NCI-H69 (cell line): Measurements from ENCODE around the gene ZBTB7B.

Experiments
- DNase-seq: peaks from one replicate; lab custom pipeline; 2025; lab: John Stamatoyannopoulos, UW

Gene ZBTB7B

GRCh38 chr1:155038602-155039307, 36.2 kb downstream of the ZBTB7B start:
- DNase-seq, result no peak

- DNase-seq, result no peak
Observed at GRCh38 chr1:155039308-155039669, 36.7 kb downstream of the ZBTB7B start.

DNA sequence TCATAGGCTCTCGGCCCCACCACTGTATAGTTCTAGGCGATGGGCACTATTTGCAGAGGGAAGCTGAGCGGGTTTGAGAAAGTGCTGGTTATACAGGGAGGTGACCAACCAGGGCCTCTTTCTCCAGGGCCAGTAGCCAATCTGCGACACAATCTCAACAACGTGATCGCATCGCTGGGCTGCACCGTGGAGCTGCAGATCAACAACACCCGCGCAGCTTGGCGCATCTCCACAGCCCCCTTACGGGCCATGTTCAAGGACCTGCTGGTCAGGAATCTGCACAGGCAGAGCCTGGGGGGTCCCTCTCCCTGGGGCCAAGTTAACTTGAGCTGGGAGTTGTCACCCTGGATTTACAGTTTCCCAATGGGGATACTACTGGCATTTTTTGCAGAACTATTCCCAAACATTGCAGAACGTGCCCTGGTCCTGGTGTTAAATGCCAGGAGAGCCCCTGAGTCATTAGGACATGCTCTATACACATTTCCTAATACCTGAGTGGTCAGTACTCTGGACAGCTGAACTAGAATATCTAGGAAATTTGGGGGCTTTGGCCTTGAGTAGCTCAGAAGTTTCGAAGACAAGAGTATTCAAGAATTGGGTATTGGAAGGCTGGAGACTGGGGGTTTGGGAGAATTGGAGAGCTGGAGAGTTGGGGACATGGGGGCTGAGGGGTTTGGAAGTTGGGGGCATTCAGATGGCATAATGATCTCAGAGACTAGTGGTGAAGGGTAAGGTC, 37.9 kb downstream of the ZBTB7B start:
- no peak for DNase-seq

- DNase-seq, result no peak
Observed at GRCh38 chr1:155042789-155043188, 40.2 kb downstream of the ZBTB7B start.

DNA sequence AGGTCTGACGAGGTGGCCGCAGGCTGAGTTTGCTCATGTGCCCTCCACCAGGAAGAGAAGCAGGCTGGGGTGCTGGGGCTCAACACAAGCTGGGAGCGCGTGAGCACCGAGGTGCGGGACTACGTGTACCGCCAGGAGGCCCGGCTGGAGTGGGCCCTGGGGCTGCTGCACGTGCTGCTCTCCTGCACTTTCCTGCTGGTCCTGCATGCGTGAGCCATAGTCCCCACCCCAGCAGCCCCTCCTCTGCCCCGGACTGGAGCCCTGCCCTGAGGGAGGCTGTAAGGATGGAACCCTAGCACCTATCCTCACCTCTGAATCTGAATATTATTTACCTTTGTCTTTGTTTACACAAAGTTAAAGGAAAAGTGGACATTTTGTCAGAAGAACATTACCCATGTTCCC, 40.7 kb downstream of the ZBTB7B start:
- no peak for DNase-seq

DNA sequence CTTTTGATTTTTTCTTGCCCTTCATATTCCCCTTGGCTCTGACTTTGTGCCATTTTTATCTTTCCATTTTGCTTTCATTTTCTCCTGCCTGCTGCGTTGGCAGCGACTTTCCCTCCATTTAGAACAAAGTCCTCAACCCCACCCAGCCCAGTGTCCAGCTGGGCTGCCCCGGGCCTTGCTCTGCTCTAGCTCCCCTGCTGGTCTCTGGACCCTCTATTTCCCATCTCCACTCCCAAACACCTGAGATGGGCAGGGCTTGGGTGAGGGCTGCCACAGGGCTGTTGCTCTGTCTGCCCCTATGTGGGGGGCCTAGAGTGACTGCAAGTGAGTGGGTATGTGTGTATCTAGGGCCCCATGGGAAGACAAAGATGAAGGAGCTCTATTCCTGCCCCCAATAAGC, 41.2 kb downstream of the ZBTB7B start:
- DNase-seq, result no peak

GRCh38 chr1:155044365-155044764, 41.8 kb downstream of the ZBTB7B start:
- no peak for DNase-seq

DNA sequence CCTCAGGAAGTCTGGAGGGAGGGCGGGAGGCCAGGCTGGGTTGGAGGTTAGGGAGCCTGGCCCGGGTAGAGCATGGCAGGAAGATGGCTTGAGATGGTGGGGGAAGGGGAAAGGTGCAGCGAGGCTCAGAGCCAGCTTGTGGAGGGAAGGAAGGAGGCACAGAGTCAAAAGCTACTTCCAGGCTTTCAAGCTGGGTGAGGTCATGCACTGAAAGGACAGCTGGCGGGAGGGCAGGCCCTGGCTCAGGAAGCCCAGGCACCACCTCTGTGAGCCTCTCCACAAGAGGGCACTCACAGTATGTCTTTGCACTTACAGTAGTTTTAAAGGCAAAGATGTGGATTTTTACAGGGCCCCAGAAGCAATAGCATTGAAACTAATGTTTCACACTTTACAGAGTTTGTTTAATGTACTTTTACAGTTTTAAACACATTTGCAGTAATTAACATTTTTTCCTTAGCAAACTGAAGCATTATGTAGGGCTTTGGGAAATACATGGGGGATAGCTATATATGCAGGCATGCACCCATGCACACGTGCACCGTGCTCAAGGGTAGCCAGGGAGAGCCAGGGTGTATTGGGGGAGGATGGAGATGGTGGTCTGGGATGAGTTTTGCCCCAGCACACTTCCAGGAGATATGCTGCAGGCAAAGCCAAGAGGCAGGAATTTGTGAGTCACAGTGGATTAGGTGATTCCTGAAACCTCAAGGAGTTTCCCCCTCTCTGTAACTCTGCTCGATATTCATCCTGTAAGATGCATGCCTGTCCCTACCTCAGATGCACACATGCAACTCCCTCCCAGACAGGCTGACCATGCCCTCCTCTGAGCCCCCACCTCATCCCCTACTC, 42.4 kb downstream of the ZBTB7B start:
- DNase-seq, result peak; percentile 75

DNA sequence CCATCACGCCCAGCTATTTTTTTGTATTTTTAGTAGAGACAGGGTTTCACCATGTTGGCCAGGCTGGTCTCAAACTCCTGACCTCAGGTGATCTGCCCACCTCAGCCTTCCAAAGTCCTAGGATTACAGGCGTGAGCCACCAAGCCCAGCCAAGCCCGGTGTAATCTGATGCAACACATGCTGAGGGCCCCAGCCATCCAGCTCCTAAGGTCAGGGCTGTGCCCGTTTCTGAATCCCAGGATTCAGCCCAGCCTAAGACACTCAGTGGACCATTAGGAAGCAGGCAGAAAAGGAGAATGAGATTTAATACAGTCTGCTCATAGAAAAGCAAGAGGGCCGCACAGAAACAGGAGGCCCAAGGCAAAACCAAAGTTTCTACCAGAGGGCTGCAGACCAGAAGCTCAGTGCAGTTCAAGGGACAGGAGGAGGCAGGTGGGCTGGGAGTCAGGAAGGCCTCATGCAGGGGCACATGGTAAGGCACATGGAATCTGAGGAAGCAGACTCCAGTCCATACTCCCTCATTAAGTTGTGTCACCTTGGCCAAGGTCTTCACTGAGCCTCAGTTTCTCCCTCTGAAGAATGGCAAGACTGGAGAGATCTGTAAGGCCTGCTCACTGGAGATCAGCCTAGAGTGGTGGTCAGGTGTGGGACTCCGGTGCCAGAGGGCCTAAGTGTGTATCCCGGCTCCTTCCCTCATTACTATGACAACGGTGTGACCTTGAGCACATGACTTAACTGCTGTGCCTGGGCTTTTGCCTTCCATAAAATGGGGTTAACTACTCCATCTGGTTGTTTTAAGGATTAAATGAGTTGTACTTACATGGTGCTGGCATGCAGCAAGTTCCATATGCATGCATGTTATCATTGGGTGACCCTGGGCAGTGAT, 46.1 kb downstream of the ZBTB7B start:
- no peak for DNase-seq

- DNase-seq, result peak; percentile 53
Observed at GRCh38 chr1:155049651-155050559, 47.3 kb downstream of the ZBTB7B start.

DNA sequence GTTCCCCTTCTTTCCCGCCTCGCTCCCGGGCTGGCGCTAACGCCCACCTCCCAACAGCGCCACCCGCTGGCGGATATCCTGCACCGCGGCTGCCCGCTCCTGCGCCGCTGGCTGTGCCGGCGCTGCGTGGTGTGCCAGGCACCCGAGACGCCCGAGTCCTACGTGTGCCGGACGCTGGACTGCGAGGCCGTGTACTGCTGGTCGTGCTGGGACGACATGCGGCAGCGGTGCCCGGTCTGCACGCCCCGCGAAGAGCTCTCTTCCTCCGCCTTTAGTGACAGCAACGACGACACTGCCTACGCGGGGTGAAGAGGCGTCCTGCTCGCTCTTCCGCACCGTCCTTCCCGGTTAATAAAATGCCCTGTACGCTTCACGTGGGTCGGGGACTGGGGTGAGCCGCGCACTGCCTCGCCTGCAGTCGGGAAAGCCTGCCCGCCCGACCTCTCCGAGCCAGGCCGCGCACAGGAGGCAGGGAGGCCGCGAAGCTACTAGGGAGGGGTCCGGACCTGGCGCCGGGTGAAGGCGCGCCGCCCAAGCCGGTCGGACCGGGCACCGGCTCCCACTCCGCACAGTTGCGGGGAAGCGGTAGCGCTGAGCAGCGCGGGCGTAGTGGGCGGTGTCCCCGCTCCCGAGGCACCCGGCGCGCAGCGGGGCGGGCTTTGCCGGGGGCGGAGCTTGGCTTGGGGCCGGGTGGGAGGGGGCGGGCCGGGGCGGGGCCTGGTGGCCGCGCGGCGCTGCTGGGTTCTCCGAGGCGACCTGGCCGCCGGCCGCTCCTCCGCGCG, 48.1 kb downstream of the ZBTB7B start, which contains the start of gene ADAM15:
Gene ADAM15 (plus strand): TSS at position 757 of the 782 bp plus-strand sequence. CDS start 71 bp downstream, outside the sequence.
- peak; percentile 96 for DNase-seq

DNA sequence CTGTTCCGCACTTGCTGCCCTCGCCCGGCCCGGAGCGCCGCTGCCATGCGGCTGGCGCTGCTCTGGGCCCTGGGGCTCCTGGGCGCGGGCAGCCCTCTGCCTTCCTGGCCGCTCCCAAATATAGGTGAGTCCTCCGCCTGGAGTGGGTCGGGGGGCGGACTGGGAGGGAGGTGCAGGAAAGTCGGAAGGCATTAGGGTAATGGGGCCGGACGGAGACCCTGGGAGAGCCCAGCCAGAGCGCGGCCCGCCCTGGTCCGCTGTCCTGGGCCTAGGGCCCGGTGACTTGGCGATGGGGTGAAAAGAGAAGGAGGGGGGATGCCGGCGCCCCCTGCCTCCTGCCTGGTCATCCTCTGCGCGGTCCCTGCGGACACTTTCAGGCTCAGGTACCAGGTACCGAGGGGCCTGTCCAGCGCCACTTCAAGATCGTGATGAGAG, 48.8 kb downstream of the ZBTB7B start:
- DNase-seq, result no peak

- peak; percentile 77 for DNase-seq
Observed at GRCh38 chr1:155051777-155052398, 49.3 kb downstream of the ZBTB7B start.

DNA sequence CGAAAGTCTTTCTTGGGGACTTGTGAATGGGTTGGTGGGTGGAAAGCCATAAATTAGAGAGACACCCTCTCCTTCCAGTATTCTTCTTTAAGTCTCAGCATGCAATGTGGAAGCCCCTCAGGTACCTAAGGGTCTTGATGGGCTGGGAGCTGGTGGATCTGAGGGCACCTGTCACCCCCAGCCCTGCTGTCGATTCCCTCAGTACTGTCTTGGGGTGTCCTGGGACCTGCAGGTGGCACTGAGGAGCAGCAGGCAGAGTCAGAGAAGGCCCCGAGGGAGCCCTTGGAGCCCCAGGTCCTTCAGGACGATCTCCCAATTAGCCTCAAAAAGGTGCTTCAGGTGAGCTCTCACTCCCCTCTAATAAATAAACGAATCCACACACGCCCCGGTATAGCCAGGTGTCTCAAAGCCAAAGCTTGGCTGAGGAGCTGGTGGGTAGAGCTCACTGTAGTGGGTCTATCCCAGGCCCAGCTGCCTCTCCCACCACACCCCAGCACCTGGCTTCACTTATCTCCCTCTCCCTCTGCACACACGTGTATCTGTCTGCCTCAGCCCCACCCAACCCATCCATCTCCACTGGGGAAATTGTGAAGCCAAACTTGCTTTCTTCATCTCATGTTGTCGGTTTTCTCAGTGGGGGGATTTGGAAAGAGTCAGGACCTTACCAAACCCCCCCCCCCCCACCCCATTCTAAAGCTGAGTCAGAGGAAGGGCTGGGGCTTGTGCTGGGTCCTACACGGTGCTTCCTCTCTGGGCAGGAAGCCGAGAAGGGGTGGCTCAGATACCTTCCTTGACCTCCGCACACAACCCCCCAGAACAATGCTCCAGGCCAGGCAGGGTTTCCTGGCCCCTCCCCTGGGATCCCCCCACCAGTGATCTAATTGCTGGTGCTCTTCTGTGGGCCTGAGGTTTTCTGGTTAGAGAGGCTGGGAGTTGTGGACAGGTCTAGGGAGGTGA, 50.1 kb downstream of the ZBTB7B start:
- DNase-seq, result peak; percentile 40

DNA sequence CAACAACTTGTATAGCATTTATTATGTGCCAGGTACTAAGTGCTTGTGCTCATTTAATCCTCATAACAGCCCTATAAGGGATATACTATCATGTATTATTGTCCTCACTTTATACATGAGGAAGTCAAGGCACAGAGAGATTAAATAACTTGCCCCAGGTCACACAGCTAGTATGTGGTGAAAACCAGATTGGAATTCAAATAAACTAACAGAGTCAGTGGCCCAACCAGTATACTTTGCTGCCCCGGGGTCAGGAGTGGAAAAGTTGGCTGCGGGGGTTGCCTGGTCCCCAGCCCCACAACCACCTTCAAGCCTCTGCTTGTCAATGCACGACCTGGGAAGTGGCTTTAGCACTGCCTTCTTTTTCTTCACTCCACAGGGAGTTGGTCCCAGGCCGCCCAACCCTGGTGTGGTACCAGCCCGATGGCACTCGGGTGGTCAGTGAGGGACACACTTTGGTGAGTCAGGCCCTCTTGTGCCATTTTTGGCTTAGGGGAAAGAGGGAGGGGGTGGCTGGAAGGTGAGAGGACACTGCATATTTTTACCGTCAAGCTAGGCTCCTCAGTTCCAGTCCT, 51.0 kb downstream of the ZBTB7B start:
- no peak for DNase-seq

GRCh38 chr1:155057104-155057503, 54.5 kb downstream of the ZBTB7B start:
- DNase-seq, result no peak

DNA sequence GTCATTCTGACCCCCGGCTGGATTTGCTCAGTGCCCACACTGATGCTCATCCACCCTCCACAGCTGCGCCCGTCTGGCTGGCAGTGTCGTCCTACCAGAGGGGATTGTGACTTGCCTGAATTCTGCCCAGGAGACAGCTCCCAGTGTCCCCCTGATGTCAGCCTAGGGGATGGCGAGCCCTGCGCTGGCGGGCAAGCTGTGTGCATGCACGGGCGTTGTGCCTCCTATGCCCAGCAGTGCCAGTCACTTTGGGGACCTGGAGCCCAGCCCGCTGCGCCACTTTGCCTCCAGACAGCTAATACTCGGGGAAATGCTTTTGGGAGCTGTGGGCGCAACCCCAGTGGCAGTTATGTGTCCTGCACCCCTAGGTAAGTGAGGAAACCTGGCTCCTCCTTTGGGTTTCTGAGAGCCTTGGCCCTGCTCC, 55.2 kb downstream of the ZBTB7B start:
- DNase-seq, result no peak

DNA sequence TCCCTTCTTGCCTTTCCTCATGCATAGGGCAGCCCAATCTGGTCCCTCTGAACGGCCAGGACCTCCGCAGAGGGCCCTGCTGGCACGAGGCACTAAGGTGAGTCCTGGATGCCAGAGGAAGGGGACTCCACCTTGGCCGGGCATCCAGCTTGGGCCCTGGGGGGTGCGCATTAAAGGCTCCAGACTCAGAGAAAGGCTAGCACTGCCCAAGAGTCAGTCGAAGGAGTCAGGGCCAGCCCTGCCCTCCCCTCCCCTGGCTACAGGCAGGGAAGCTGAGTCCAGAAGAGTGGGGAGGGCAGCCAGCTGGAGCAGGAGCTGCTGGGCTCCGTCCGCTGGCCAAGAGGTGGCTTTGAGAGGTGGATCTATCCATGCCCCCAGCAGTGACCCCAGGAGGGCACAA, 58.1 kb downstream of the ZBTB7B start:
- DNase-seq, result no peak
